GM19455 (cell line): ENCODE measurements around the gene L3MBTL4.
"Not testable (repeated sequence)": the region's sequence is repeated elsewhere in the genome, so short reads cannot be mapped to it uniquely, and the experiment has no call there.

Source experiments
- ATAC-seq: cut with Tn5 transposase; IDR thresholded peaks from one replicate; pipeline ENCODE4 v1.9.1; 2021; ENCODE audit not compliant: unreplicated experiment

L3MBTL4 gene

DNA sequence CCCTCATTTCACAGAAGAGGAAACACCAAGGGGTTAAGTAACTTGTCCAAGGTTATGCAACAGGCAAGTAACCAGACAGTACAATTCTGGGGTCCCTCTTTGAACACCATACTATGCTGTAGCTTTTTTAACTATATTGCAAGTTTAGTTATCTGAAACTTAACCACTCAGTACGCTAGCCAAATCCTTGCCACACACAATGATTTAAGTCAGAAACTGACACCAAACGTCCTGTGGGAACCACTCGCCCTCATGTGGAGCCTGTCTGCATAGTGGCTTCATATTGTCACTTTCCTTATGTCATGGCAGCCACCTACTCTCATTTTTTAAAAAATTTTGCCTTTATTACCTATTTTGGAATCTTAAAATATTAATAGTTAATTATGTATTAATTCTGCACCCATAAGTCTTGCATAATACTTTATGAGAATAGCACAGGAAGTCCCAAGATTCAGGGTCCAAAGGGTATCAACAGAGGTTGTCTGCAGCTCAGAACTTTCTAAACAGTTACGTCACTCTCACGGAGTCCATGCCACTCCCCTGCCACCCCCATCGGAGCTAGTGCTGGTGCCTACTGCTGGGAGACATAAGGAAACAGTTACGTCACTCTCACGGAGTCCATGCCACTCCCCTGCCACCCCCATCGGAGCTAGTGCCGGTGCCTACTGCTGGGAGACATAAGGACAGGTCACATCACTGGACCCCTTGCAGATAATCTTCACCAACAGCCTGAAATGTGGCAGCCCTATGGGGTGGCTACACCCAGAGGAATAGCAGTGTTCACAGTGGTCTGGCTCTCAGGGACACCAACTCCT lies 99.0 kb downstream of the L3MBTL4 start:
- no peak for ATAC-seq

DNA sequence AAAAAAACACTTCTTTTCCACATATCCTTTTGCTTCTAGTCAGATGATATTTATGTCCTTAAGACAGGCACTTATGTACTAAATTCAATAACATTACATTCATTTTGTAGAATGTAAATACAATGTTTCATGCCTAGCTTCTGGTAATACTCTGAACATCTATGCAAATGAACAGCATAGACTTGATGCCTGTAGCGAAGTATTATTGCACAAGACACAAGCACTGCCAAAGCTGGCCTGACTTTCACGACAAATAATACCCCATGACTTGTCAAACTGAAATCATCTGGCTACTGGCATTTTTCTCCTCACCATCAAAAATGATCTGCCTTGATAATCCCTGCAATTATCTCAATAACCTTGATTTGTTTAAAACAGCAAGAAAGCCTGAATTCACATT lies 101.3 kb downstream of the L3MBTL4 start:
- no peak for ATAC-seq

DNA sequence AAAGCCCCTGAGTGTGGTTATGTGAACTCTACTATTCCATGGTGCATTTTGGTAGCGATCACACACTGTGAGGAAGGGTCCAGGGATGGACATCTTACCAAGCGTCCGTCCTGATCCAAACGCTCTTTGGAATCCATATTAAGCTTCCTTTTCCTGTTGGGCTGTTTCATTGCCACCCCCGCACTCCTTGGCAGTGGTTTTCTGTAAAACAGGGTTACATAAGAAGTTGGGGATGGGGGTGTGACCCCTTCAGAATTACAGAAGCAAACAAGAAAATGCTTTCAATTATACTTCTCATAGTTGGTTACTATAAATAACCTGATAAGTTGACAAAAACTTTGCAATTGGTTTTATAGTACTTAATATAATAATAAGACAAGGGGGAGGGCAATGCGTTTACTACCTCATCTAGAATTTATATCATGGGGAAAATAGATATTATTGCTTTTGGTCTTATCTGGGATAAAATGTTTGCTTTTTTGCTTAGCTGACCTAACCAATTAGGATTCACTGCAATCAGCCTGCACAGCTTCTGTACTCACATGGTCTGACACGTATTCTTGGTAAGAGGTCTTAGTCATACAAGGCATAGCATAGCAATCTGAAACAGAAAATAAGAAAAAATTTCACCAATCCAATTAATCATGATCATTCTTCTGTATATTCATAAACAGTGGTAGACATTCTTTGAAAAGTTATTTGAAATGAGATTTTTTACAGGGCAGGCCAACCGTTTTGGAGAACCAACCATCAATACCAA lies 103.1 kb downstream of the L3MBTL4 start:
- no peak for ATAC-seq

DNA sequence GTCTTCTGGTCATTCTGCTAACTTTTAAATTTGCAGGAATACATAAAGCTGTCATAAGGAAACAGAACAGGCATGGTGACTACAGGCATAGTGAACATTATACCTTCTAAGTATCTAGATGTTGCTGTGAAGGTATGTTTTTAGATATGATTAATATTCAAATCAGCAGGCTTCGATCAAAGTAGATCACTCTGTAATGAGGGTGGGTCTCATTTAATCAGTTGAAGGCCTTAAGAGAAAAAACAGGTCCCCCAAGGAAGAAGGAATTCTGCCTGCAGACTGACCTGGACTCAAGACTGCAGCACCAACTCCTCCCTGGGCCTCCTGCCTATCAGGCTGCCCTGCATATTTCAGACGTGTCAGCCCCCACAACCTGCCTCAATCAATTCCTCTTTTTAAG lies 104.0 kb downstream of the L3MBTL4 start:
- ATAC-seq = no peak

DNA sequence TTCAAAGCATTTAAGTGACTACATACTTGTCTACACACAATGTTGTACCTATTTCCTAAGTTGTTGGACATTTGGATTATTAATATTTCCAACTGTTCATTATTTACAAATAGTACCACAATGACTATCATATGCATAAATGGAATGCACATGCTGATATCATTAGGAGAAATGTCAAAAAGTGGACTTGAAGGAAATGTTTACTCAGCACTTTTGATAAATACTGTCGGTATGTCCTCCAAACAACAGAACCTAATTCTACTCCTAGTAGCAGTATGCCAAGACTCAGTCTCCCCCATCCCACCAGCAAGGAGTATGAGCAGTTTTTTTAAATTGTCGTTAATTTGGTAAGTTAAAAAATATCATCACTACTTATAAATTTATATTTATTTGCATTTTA lies 116.8 kb downstream of the L3MBTL4 start:
- no peak for ATAC-seq

DNA sequence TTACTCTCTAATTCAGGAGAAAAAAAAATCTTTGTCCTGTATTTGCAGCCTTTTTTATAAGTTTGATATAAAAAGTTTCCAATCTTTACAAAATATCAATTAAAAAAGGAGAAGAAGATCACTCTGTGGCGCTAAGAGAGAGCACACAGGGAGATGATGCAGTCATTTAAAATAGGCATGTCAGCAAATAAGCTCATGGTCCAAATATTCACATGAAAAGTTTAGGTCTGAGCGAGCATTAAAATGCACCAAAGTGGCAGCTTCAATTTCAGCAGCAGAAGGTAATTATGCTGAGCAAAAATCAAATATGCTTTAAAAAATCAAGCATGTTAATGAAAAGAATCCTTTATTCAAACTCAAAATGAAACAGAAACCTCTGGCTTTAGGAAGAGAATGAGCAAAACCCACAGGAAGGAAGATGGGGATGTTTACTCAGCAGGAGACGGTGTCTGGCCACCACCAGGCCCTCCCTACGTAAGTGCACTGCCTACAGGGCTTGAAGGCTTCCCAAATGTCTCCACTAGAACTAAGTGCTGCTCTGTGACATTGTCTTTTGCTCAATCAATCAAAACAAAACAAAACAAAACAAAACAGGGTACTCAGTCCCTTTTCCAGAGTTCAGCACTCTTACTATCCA lies 120.4 kb downstream of the L3MBTL4 start:
- ATAC-seq = no peak

DNA sequence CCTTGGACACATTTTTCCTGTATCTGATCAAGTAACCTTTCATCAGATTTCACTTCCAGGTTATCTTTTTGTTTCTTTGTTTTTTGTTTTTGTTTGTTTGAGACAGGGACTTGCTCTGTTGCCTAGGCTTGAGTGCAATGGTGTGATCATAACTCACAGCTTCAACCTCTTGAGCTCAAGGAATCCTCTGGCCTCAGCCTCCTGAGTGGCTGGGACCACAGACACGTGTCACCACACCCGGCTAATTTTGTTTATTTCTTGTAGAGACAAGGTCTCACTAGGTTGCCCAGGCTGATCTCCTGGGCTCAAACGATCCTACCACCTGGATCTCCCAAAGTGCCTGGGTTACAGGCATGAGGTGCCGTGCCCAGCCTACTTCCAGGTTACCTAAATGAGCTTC lies 124.9 kb downstream of the L3MBTL4 start:
- ATAC-seq = no peak

DNA sequence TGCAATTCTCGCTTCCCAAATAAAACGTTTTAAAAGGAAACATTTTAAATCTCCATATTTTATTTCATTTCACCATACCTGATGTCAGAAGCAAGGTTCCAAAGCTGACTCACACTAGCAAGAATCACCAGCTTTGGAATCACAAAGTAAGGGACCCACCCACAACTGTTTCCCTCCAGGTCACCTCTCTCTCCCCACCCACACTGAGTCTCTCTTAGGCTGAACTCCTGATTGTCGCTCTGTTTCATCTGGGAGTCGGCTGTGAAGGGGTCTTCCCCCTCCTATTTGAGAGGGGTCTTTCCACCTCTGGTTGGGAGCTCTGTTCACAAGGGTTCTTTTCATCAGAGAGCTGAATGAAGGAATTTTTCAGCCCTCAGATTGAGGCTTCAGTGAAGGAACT lies 128.1 kb downstream of the L3MBTL4 start:
- no peak for ATAC-seq

DNA sequence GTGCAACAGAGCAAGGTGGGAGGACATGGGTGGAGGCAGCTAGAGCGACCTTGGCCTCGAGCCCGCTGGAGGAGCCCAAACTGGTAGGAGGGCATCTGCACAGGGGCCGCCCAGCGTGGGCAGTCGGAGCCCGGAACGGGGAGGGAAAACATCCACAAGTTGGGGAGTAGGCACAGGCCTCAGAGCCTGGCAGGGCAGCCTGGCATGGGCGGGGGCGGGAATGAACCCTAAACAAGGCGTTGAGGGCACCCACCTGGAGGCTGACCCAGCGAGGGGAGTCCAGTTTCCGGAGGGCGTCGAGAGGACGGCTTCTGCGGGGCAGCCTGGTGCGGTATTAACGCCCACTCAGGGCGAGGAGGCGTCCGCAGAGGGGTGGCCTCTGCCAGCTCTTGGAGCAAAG lies 129.9 kb downstream of the L3MBTL4 start:
- no peak for ATAC-seq

DNA sequence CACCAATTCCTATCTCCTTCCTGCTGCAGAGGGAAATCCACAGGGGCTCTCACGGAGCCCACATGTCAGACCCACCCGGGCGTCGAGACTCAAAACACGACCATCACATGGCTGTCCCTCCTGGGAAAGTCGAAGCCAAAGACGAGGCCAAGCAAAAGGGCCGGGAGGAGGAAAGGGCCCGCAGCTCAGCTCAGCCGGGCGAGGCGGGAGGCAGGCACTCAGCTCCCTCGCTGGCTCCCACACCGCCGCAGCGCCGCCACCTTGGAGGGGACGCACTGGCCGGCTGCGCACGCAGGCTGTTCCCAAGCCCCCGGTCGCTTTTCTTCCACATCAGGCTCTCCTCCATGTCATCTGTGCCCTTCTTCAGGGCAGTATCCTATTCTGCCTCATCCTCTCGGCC lies 130.4 kb downstream of the L3MBTL4 start:
- ATAC-seq = no peak

DNA sequence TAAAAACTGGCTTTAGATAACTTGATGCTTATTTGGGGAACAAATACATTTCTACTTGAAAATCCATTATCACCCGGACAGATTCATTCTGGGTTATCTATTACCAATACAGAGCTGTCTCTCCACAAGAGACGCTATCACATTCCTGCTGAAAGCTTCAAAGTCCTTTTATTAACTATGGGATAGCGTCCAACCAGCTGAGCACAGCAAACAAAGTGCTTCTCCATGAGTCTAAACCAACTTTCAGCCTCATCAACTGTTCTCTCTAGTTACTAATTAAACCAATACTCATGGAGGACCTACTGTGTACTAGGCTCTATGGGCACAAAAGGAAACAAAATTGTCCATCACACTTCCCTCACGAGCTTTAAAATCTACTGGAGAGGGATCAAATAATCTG lies 132.8 kb downstream of the L3MBTL4 start:
- ATAC-seq = no peak

DNA sequence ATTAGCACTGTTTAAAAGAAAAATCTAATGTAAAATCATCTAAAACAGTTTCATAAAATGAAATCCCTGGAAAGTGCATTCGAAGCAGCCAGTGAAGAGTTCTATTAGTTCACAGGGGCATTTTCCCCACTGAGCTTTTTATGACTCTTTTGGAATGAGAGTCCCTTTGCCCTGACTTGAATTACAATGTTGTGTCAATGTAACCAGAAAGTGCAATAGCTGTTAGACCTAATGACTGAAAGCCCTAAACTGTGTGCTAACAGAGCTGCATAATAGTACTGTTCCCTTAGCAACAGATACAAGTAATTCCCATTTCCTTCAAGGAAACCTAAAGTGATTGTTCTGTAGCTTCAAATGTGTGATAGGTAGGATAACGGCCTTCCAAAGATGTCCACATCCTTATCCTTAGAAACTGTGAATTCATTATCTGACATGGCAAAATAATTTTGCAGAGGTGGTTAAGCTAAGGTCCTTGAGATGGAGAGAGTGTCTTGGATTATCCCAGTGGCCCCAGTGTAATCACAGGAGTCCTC lies 134.4 kb downstream of the L3MBTL4 start:
- ATAC-seq = no peak

DNA sequence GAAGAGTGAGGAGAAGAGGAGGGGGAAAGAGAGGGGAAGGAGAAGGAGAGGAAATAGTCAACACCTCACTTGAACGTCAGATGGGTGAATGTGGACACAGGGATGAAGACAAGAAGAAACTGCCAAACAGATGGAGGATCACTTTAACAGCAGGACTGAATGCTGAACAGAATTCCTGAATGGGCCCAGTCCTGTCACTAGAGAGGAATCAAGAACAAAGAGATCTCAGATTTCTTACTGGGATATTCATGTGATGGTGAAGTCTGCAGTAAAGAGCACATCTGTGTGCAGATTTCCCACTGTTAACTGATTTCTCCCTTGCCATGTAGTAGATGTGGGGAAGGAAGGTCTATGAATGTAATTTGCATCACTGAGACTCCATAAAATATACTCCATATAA lies 135.4 kb downstream of the L3MBTL4 start:
- no peak for ATAC-seq

DNA sequence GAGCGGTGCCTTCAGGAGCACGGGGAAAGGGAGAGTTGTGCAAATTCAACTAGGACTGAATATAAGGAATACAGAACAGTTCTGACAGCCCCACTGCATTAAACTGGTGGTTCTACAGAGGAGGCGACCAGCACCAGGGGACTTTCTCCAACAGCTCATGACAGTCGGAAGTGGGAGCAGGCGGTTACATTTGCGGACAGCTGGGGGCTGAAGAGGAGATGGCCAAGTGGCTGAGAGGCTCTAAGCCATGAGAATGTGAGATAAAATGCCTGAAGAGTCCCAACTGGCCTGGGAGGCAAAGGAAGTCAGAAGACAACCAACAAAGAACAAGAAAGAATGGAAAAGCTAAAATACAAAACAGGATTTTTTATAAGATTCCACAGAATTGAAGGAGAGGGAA lies 141.3 kb downstream of the L3MBTL4 start:
- no peak for ATAC-seq

DNA sequence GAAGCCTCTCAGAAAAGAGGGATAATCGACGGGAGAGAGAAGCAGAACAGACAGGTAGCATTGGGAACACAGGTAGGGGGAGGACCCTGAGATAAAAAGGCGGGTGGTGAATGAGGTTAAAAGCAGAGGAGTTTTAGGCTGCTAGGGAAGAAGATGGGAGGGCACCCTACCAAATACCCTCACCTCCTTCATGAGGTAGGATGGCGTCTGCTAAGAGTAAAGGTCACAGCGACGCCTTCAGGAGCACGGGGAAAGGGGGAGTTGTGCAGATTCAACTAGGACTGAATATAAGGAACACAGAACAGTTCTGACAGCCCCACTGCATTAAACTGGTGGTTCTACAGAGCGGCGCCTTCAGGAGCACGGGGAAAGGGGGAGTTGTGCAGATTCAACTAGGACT lies 142.6 kb downstream of the L3MBTL4 start:
- not testable (repeated sequence) for ATAC-seq

DNA sequence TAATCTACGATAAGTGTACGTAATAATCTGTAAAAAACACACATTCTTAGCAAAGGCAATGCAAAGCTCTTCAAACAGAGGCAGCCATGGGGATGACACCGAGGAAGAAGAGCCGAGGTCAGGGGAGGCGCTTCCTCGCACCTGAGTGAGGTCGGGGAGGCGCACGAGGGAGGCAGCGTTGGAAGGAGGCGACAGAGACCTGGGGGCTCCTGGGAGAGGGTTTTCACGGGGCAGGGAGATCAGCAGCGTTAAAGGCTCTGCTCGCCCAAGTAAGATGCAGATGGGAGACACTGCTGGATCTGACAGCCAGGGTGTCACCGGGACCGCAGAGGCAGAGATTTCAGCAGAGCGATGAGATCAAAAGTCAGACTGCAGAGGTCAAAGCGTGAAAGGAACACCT lies 143.1 kb downstream of the L3MBTL4 start:
- ATAC-seq = no peak

DNA sequence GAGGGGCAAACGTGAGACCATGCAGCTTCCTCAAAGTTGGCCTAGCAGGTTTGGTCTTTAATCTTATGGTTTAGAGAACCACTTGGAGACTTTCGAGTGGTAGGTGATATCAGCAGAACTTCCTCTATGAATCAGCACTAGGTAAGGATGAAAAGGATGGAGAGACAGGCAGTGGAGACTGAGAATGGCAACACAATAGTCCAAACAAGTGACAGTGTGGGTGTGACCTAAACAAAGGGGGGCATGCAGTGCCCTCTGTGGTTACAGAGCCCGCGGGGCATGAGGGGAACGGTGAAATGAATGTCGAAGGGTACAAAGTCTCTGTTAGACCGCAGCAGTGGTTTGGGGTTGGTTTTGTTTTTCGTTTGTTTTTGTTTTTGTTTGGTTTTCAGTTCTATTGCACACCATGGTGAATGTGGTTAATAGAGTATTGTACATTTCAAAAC lies 143.9 kb downstream of the L3MBTL4 start:
- ATAC-seq = peak; percentile 89

DNA sequence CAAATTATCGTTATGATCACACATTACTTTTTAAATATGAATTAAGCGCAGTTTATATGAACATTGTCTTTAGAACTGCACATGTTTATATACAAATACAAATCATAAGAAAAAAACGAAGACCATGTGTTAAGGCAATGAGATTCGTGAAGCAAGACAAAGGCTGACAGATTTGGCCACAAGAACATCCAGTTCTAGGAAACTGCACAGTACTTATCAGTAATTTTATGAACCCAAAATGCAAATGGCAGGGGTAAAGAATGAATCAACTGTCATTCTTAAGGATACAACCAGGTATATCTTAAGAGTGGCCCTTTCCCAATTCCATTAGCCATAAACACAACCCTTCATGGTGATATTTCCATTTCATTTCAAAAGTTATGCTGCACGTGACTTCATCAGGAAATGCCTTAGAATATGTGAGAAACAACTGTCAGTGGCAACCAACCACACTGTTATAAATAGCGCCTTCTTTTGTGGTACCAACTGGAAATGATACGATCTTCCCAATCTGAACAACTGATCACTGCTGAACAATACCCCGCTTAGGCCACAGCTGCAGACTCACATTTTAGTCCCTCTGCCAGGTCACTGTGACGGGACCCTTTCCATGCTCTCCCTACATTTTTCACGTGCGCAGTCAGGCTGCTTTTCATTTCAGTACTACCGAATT lies 144.9 kb downstream of the L3MBTL4 start:
- ATAC-seq = no peak

DNA sequence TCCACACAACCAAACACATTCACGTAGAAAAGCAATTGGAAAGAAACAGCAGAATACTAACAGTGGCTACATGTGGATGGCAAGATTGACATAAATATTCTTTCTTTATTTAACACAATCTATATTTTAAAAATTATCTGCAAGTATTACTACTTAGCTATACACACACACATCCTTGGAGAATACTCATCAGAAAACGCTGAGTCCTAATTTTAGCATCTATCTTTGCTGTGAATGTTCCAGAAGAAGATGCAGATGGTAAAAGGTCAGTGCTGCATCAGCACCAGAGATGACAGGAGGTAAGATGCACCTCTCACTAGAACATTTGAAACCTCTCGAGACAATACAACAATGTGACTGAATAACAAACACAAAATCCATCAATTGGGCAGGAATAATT lies 148.5 kb downstream of the L3MBTL4 start:
- ATAC-seq = no peak

DNA sequence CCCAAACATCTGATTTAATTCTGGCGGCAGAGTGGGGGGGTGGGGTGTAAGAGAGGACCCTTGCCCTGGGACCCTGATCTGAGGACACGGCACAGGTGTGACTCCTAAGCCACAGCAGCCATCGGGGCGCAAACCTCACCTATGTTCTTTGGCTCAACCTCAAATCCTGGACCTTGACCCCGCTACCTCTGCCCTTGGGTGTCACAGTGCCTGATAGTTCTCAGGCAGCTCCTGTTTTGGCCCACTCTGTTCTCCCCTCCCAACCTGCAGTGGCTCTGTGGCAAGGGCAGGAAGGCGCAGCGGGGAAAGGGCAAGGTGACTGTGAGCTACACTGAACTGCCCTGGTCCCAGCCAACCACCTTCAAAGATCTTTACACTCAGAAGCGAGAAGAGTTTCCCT lies 152.8 kb downstream of the L3MBTL4 start:
- ATAC-seq = no peak

DNA sequence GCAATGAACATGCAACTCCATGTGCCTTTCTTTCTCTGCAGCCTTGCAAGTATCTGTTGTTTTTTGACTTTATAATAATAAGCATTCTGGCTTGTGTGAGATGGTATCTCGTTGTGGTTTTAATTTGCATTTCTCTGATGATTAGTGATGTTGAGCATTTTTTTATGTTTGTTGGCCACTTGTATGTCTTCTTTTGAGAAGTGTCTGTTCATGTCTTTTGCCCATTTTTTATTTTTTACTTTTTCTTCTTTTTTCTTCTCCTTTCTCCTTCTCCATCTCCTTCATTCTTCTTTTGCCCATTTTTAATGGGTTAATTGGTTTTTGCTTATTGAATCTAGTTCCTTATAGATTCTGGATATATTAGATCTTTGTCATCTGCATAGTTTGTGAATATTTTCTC lies 155.4 kb downstream of the L3MBTL4 start:
- ATAC-seq = not testable (repeated sequence)
